ENCODE data around the gene SLC6A20.

DNA sequence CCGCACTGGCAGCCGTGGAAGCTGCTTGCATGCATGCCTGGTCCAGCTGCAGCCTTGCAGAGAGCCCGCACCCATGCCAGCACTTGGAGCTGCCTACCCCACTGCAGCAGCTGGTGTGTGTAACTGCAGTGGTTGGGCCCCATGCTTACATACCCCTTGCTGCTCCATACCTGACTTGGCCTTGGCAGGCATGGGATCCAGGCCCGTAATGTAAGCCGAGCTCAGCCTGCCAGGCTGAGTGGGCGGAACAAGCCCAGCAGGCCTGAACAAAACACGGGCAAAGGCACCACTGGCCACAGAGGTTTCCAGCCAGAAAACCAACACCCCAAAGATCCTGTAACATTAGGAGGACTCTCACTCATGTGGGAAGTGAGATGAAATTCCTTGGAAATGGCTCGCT lies 48.3 kb downstream of the SLC6A20 start:
- TF ChIP-seq SIN3A (IDR thresholded peaks at IDR 0.05; ENCODE audit: borderline replicate concordance, insufficient read depth, low read length) (no peak), POLR2AphosphoS5 (IDR thresholded peaks at IDR 0.05; ENCODE audit: low read depth, low read length) (no peak), TAF1 (IDR thresholded peaks at IDR 0.05; ENCODE audit: borderline replicate concordance, insufficient read depth, low read length) (no peak)
- TF ChIP-seq, protein P1, sequence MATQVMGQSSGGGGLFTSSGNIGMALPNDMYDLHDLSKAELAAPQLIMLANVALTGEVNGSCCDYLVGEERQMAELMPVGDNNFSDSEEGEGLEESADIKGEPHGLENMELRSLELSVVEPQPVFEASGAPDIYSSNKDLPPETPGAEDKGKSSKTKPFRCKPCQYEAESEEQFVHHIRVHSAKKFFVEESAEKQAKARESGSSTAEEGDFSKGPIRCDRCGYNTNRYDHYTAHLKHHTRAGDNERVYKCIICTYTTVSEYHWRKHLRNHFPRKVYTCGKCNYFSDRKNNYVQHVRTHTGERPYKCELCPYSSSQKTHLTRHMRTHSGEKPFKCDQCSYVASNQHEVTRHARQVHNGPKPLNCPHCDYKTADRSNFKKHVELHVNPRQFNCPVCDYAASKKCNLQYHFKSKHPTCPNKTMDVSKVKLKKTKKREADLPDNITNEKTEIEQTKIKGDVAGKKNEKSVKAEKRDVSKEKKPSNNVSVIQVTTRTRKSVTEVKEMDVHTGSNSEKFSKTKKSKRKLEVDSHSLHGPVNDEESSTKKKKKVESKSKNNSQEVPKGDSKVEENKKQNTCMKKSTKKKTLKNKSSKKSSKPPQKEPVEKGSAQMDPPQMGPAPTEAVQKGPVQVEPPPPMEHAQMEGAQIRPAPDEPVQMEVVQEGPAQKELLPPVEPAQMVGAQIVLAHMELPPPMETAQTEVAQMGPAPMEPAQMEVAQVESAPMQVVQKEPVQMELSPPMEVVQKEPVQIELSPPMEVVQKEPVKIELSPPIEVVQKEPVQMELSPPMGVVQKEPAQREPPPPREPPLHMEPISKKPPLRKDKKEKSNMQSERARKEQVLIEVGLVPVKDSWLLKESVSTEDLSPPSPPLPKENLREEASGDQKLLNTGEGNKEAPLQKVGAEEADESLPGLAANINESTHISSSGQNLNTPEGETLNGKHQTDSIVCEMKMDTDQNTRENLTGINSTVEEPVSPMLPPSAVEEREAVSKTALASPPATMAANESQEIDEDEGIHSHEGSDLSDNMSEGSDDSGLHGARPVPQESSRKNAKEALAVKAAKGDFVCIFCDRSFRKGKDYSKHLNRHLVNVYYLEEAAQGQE (IDR thresholded peaks at IDR 0.05; ENCODE audit: insufficient read depth in 1 of 2, low read depth in 2 of 2, low read length in 2 of 2) = no peak
